SK-N-SH (cell line): ENCODE results near the gene TSKS. TPM values are rescaled to one million over a fixed set of nuclear protein-coding genes. Genes with fewer than 3 reads are reported as not detected.

Experiments
- CTCF ChIA-PET: fragments of 300-600, 350-600 bp; formaldehyde crosslinking; extraction: SDS; loops from one replicate; lab custom pipeline; 2021; lab: Yijun Ruan, JAX
- POLR2A ChIA-PET: fragments of 350-600 bp; sonication (Branson Sonifier 250); formaldehyde crosslinking; extraction: SDS; loops from one replicate; lab custom pipeline; 2020; ENCODE audit warnings: antibody characterized with exemption, inconsistent platforms; lab: Yijun Ruan, JAX
- DNase-seq: peaks from one replicate; pipeline ENCODE4 v3.0.0; 2012
- H2AFZ ChIP-seq: fragments of 200-600 bp; sonication (generic); 2 replicates; pipeline ENCODE4 v1.8.1; 2016; ENCODE audit warnings: antibody characterized with exemption, mild to moderate bottlenecking, low read depth
- H3F3A ChIP-seq: fragments of 200-600 bp; sonication (generic); replicated peaks from 2 replicates; pipeline ENCODE3; 2016; ENCODE audit warnings: antibody characterized with exemption, mild to moderate bottlenecking; ENCODE audit not compliant: insufficient read depth
- H3K27ac ChIP-seq, 2 experiments: fragments of 200-500 bp in 1 of 2; fragments of 200-600 bp in 1 of 2; sonication (Bioruptor generic) in 1 of 2; sonication (generic), shearing (Covaris generic) in 1 of 2; 2 replicates each; pipeline versions ENCODE4 v1.5.1 to v1.6.1; 2014 to 2016; ENCODE audit warnings: low read depth in 2 of 2, inconsistent platforms in 1 of 2, low read length in 1 of 2, mild to moderate bottlenecking in 1 of 2, mixed read lengths in 1 of 2
- H3K27me3 ChIP-seq: fragments of 200-600 bp; sonication (generic), shearing (Covaris generic); 2 replicates; pipeline ENCODE4 v1.6.1; 2016; ENCODE audit warnings: mixed run types; ENCODE audit not compliant: insufficient read depth
- H3K36me3 ChIP-seq, 2 experiments: fragments of 200-500 bp in 1 of 2; fragments of 200-600 bp in 1 of 2; sonication (Bioruptor generic) in 1 of 2; sonication (generic) in 1 of 2; replicated peaks in 1 of 2; 2 replicates each; pipeline versions ENCODE3 to v1.5.1; 2014 to 2016; ENCODE audit warnings: low read length in 1 of 2, mild to moderate bottlenecking in 1 of 2; ENCODE audit not compliant: insufficient read depth in 2 of 2, control insufficient read depth in 1 of 2
- H3K4me1 ChIP-seq, 2 experiments: fragments of 200-500 bp in 1 of 2; fragments of 200-600 bp in 1 of 2; sonication (Bioruptor generic) in 1 of 2; sonication (generic), shearing (Covaris generic) in 1 of 2; 2 replicates each; pipeline versions ENCODE4 v1.5.1 to v1.6.1; 2014 to 2016; ENCODE audit warnings: low read depth in 1 of 2, low read length in 1 of 2, mixed run types in 1 of 2; ENCODE audit not compliant: insufficient read depth in 2 of 2, control insufficient read depth in 1 of 2
- H3K4me2 ChIP-seq: fragments of 200-600 bp; sonication (generic), shearing (Covaris generic); 2 replicates; pipeline ENCODE4 v1.6.1; 2017; ENCODE audit warnings: mixed run types
- H3K4me3 ChIP-seq, 2 experiments: fragments of 200-500 bp in 1 of 2; fragments of 200-600 bp in 1 of 2; sonication (Bioruptor generic) in 1 of 2; sonication (generic), shearing (Covaris generic) in 1 of 2; 2 replicates each; pipeline versions ENCODE4 v1.5.1 to v1.8.1; 2014 to 2016; ENCODE audit warnings: low read depth in 2 of 2, inconsistent platforms in 1 of 2, low read length in 1 of 2, mild to moderate bottlenecking in 1 of 2, mixed read lengths in 1 of 2, moderate library complexity in 1 of 2
- H3K79me2 ChIP-seq: fragments of 200-600 bp; sonication (generic); 2 replicates; pipeline ENCODE4 v1.8.1; 2017; ENCODE audit warnings: mild to moderate bottlenecking; ENCODE audit not compliant: insufficient read depth
- H3K9ac ChIP-seq: fragments of 200-600 bp; sonication (generic); 2 replicates; pipeline ENCODE4 v1.6.1; 2017; ENCODE audit warnings: mixed run types
- H3K9me2 ChIP-seq: fragments of 200-600 bp; sonication (generic); 2 replicates; pipeline ENCODE4 v1.6.1; 2017; ENCODE audit warnings: mixed run types
- H3K9me3 ChIP-seq: fragments of 200-600 bp; sonication (generic); 2 replicates; pipeline ENCODE4 v1.6.1; 2017; ENCODE audit warnings: mixed run types, mild to moderate bottlenecking, moderate library complexity
- H4K20me1 ChIP-seq: fragments of 200-600 bp; sonication (generic); 2 replicates; pipeline ENCODE4 v1.6.1; 2017; ENCODE audit warnings: mild to moderate bottlenecking, mixed run types; ENCODE audit not compliant: insufficient read depth
- EP300 ChIP-seq, 2 experiments: IDR thresholded peaks; 2 replicates each; pipeline versions ENCODE4 v1.4.0 to v1.6.1; 2012; ENCODE audit warnings: borderline replicate concordance in 1 of 2, low read depth in 1 of 2, low read length in 1 of 2
- FOXJ3 ChIP-seq: sonication (generic); formaldehyde crosslinking; IDR thresholded peaks from 2 replicates; pipeline ENCODE4 v1.5.1; 2020; ENCODE audit warnings: mild to moderate bottlenecking, missing genetic modification reagents
- FOXM1 ChIP-seq: IDR thresholded peaks from 2 replicates; pipeline ENCODE4 v1.4.0; 2012; ENCODE audit warnings: low read depth, mild to moderate bottlenecking
- GABPA ChIP-seq: IDR thresholded peaks from 2 replicates; pipeline ENCODE4 v1.4.0; 2012; ENCODE audit warnings: low read depth, mild to moderate bottlenecking
- GATA2 ChIP-seq: sonication (generic); formaldehyde crosslinking; IDR thresholded peaks from 2 replicates; pipeline ENCODE4 v1.5.0; 2020; ENCODE audit warnings: mild to moderate bottlenecking, missing genetic modification reagents
- IRF3 ChIP-seq: fragments of 150-350 bp; IDR thresholded peaks from 2 replicates; pipeline ENCODE4 v1.6.1; 2016; ENCODE audit warnings: mild to moderate bottlenecking, low read depth, low read length
- MAX ChIP-seq: IDR thresholded peaks from 2 replicates; pipeline ENCODE4 v1.4.0; 2012; ENCODE audit warnings: low read depth
- MXI1 ChIP-seq: IDR thresholded peaks from 2 replicates; pipeline ENCODE4 v1.6.1; 2012; ENCODE audit warnings: mild to moderate bottlenecking, low read depth, low read length, improper control_type of control experiment
- NRF1 ChIP-seq: IDR thresholded peaks from 2 replicates; pipeline ENCODE4 v1.6.1; 2012; ENCODE audit warnings: low read depth, mild to moderate bottlenecking, low read length
- POLR2AphosphoS5 ChIP-seq: IDR thresholded peaks from 2 replicates; pipeline ENCODE4 v1.6.1; 2012; ENCODE audit warnings: low read depth, low read length
- RCOR1 ChIP-seq: fragments of 150-350 bp; IDR thresholded peaks from 2 replicates; pipeline ENCODE4 v1.6.1; 2017; ENCODE audit warnings: antibody characterized with exemption, low read length
- REST ChIP-seq: IDR thresholded peaks from 2 replicates; pipeline ENCODE4 v1.6.1; 2012; ENCODE audit warnings: mild to moderate bottlenecking, low read depth, low read length, moderate library complexity
- RFX5 ChIP-seq: IDR thresholded peaks from 2 replicates; pipeline ENCODE4 v1.6.1; 2012; ENCODE audit warnings: mild to moderate bottlenecking, improper control_type of control experiment, low read length
- SIN3A ChIP-seq: IDR thresholded peaks from 2 replicates; pipeline ENCODE4 v1.6.1; 2012; ENCODE audit warnings: low read depth, mild to moderate bottlenecking, low read length, moderate library complexity, borderline replicate concordance
- SMC3 ChIP-seq: IDR thresholded peaks from 2 replicates; pipeline ENCODE4 v1.6.1; 2012; ENCODE audit warnings: low read depth, low read length, improper control_type of control experiment
- TEAD4 ChIP-seq: IDR thresholded peaks from 2 replicates; pipeline ENCODE4 v1.4.0; 2012; ENCODE audit warnings: mild to moderate bottlenecking, borderline replicate concordance; ENCODE audit not compliant: insufficient read depth
- USF1 ChIP-seq: IDR thresholded peaks from 2 replicates; pipeline ENCODE4 v1.4.0; 2012; ENCODE audit warnings: low read depth, borderline replicate concordance
- ZBTB33 ChIP-seq: IDR thresholded peaks from 2 replicates; pipeline ENCODE4 v1.4.0; 2012; ENCODE audit warnings: low read depth, borderline replicate concordance
- WGBS: methylation state at CpG from one replicate; pipeline ENCODE4 v1.1.6; 2017; ENCODE audit warnings: low lambda C conversion rate; 5-methylcytosine and 5-hydroxymethylcytosine counted together
- polyA plus RNA-seq, 3 experiments: library from polyadenylated mRNA; depleted of rRNA; stranded (reverse); fragments of >200 nt; gene quantifications; 2 replicates each; pipeline ENCODE4 v1.2.3, GENCODE V29; 2012

TSKS gene
- polyA plus RNA-seq, 1 of the 3 experiments (the other 2 are of a cell fraction): not detected

GRCh38 chr19:49782515-49782914 lies 19.4 kb upstream of the TSKS start:
- Histone ChIP-seq H2AFZ (no peak overlapping the region), H3K4me1 (no peaks in the 10 kb centered on the region), H3K4me3 (no peak overlapping the region), H3F3A (peaks cover 7% of the 10 kb centered on the region), H3K79me2 (peaks cover 32% of the 10 kb centered on the region; the same call in 1 of the 2 replicates), H3K36me3 (peaks cover 15 to 25% of the 10 kb centered on the region in 2 experiments), H3K9me2 (no peaks in the 10 kb centered on the region), H3K9me3 (no peaks in the 10 kb centered on the region), H3K9ac (no peak overlapping the region), H3K27ac (no peak overlapping the region), H3K27me3 (no peaks in the 10 kb centered on the region), H4K20me1 (peaks cover 5% of the 10 kb centered on the region; the same call in 1 of the 2 replicates), H3K4me2 (no peak overlapping the region)
- TF ChIP-seq GATA2 (CRISPR knock-in tag) (no peak), GABPA (no peak), RCOR1 (no peak), SIN3A (no peak), EP300 (IDR thresholded peaks at IDR 0.05; ENCODE audit: borderline replicate concordance in 1 of 2, low read depth in 1 of 2, low read length in 1 of 2) (no peak), REST (no peak), MXI1 (no peak), IRF3 (no peak), POLR2AphosphoS5 (no peak), ZBTB33 (no peak), FOXM1 (no peak), USF1 (no peak), NRF1 (no peak), FOXJ3 (CRISPR knock-in tag) (no peak), MAX (no peak), TEAD4 (no peak), SMC3 (no peak), RFX5 (no peak)
- WGBS: 95% methylated on average over 14 of the region's 18 CpGs
- no peak for DNase-seq
- ChIA-PET CTCF (no interaction called here), POLR2A (no interaction called here)
